DOHH2 (cell line): Measurements from ENCODE around the gene LAMB3.

Experiments used
- H3F3A ChIP-seq: fragments of 200-600 bp; sonication (generic), shearing (Covaris generic); 2 replicates; pipeline ENCODE4 v1.6.0; 2016; ENCODE audit warnings: antibody characterized with exemption, mild to moderate bottlenecking; ENCODE audit not compliant: control insufficient read depth, insufficient read depth
- H3K27ac ChIP-seq: fragments of 200-600 bp; sonication (generic); 2 replicates; pipeline ENCODE4 v1.5.1; 2014; ENCODE audit warnings: low read depth, mild to moderate bottlenecking, low read length, moderate library complexity
- H3K27me3 ChIP-seq: fragments of 200-600 bp; sonication (generic); 2 replicates; pipeline ENCODE4 v1.6.1; 2014; ENCODE audit warnings: mild to moderate bottlenecking, low read length, mixed read lengths; ENCODE audit not compliant: control insufficient read depth
- H3K36me3 ChIP-seq: fragments of 200-600 bp; sonication (generic); 2 replicates; pipeline ENCODE4 v1.6.1; 2014; ENCODE audit warnings: mild to moderate bottlenecking, low read length, moderate library complexity, mixed read lengths; ENCODE audit not compliant: control insufficient read depth
- H3K4me1 ChIP-seq: fragments of 200-600 bp; sonication (generic); 2 replicates; pipeline ENCODE4 v1.6.1; 2014; ENCODE audit warnings: mild to moderate bottlenecking, low read length, mixed read lengths; ENCODE audit not compliant: control insufficient read depth
- H3K4me2 ChIP-seq: fragments of 200-600 bp; sonication (generic); 2 replicates; pipeline ENCODE4 v1.6.0; 2014; ENCODE audit warnings: mild to moderate bottlenecking, low read length, moderate library complexity
- H3K4me3 ChIP-seq: fragments of 200-600 bp; sonication (generic); 2 replicates; pipeline ENCODE4 v1.5.1; 2014; ENCODE audit warnings: mild to moderate bottlenecking, low read length, mixed read lengths
- H3K79me2 ChIP-seq: fragments of 200-600 bp; sonication (generic); 2 replicates; pipeline ENCODE4 v1.6.1; 2014; ENCODE audit warnings: mild to moderate bottlenecking, low read length, mixed read lengths; ENCODE audit not compliant: control insufficient read depth
- H3K9me2 ChIP-seq: fragments of 200-600 bp; sonication (generic); replicated peaks from 2 replicates; pipeline ENCODE4 v1.6.1; 2014; ENCODE audit warnings: mild to moderate bottlenecking, low read length, mixed read lengths; ENCODE audit not compliant: control insufficient read depth
- H3K9me3 ChIP-seq: fragments of 200-600 bp; sonication (generic); 2 replicates; pipeline ENCODE4 v1.6.1; 2014; ENCODE audit warnings: antibody characterized with exemption, low read length, mixed read lengths; ENCODE audit not compliant: control insufficient read depth, insufficient read depth
- H4K20me1 ChIP-seq: fragments of 200-600 bp; sonication (generic); 2 replicates; pipeline ENCODE4 v1.6.0; 2014; ENCODE audit warnings: low read depth, mild to moderate bottlenecking, antibody characterized with exemption, low read length, moderate library complexity; ENCODE audit not compliant: control insufficient read depth, insufficient read depth
- CTCF ChIP-seq: fragments of 200-600 bp; sonication (generic); IDR thresholded peaks from one replicate; pipeline ENCODE4 v1.5.1; 2014; ENCODE audit warnings: antibody characterized with exemption, mild to moderate bottlenecking, low read depth, low read length; ENCODE audit not compliant: poor library complexity, severe bottlenecking
- EZH2phosphoT487 ChIP-seq: fragments of 200-600 bp; sonication (generic); IDR thresholded peaks from 2 replicates; pipeline ENCODE4 v1.6.1; 2017; ENCODE audit warnings: borderline replicate concordance, mild to moderate bottlenecking, antibody characterized with exemption, low read length, moderate library complexity, mixed read lengths

The LAMB3 gene

GRCh38 chr1:209685821-209686220 is 33.6 kb upstream of the LAMB3 start:
- H3K9me3 ChIP-seq: no peaks in the 10 kb centered on the region
- H3K4me2 ChIP-seq: no peak overlapping the region
- no peaks in the 10 kb centered on the region for H4K20me1 ChIP-seq
- H3K27me3 ChIP-seq: no peaks in the 10 kb centered on the region
- no peaks in the 10 kb centered on the region for H3K9me2 ChIP-seq
- H3K4me1 ChIP-seq: no peaks in the 10 kb centered on the region
- no peaks in the 10 kb centered on the region for H3K79me2 ChIP-seq
- no peak overlapping the region for H3K27ac ChIP-seq
- H3K36me3 ChIP-seq: no peaks in the 10 kb centered on the region
- no peak overlapping the region for H3K4me3 ChIP-seq
- H3F3A ChIP-seq: no peaks in the 10 kb centered on the region
- no peak for TF ChIP-seq EZH2phosphoT487
- no peak for TF ChIP-seq CTCF

- Histone ChIP-seq H3K4me2 (no peak overlapping the region), H4K20me1 (no peaks in the 10 kb centered on the region)
- TF ChIP-seq EZH2phosphoT487: no peak
- no peak for TF ChIP-seq CTCF
Observed at GRCh38 chr1:209678981-209679539, 26.8 kb upstream of the LAMB3 start.

GRCh38 chr1:209675565-209676154 is 23.4 kb upstream of the LAMB3 start:
- H3K79me2 ChIP-seq: no peaks in the 10 kb centered on the region
- no peak overlapping the region for H3K27ac ChIP-seq
- H3K9me3 ChIP-seq: no peaks in the 10 kb centered on the region
- no peaks in the 10 kb centered on the region for H3K4me1 ChIP-seq
- H3K4me3 ChIP-seq: no peak overlapping the region
- H3K9me2 ChIP-seq: no peaks in the 10 kb centered on the region
- TF ChIP-seq EZH2phosphoT487: no peak
- no peak for TF ChIP-seq CTCF
- H3F3A ChIP-seq: no peaks in the 10 kb centered on the region
- no peak overlapping the region for H3K4me2 ChIP-seq
- no peaks in the 10 kb centered on the region for H3K36me3 ChIP-seq
- no peaks in the 10 kb centered on the region for H4K20me1 ChIP-seq
- H3K27me3 ChIP-seq: peaks cover 6% of the 10 kb centered on the region; the same call in 1 of the 2 replicates

More at GRCh38 chr1:209678981-209679539, 26.8 kb upstream of the LAMB3 start:
- no peaks in the 10 kb centered on the region for H3K9me2 ChIP-seq
- H3F3A ChIP-seq: no peaks in the 10 kb centered on the region
- H3K9me3 ChIP-seq: no peaks in the 10 kb centered on the region
- H3K27me3 ChIP-seq: peaks cover 6% of the 10 kb centered on the region; the same call in 1 of the 2 replicates
- no peak overlapping the region for H3K4me3 ChIP-seq
- no peak overlapping the region for H3K27ac ChIP-seq
- no peaks in the 10 kb centered on the region for H3K79me2 ChIP-seq
- H3K36me3 ChIP-seq: no peaks in the 10 kb centered on the region
- no peaks in the 10 kb centered on the region for H3K4me1 ChIP-seq
